ENCODE results near the gene CD160. TPM values are rescaled to one million over a fixed set of nuclear protein-coding genes. Genes with fewer than 3 reads are reported as not detected.
"Not testable (repeated sequence)": the region's sequence is repeated elsewhere in the genome, so short reads cannot be mapped to it uniquely, and the experiment has no call there.

Gene CD160
- total and polyA plus RNA-seq, 3 donors from 2014 or later, result 0.31 to 0.45 TPM; not detected in 1

DNA sequence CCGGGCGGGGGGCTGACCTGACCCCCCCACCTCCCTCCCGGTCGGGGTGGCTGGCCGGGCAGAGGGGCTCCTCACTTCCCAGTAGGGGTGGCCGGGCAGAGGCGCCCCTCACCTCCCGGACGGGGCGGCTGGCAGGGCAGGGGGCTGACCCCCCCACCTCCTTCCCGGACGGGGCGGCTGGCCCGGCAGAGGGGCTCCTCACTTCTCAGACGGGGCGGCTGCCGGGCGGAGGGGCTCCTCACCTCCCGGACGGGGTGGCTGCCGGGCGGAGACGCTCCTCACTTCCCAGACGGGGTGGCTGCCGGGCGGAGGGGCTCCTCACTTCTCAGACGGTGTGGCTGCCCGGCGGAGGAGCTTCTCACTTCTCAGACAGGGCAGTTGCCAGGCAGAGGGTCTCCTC is 47.6 kb downstream of the CD160 start:
- DNase-seq; H3K9me3 ChIP-seq; H3K36me3 ChIP-seq (ENCODE audit: low read depth, missing control alignments); H3K4me1 ChIP-seq; H3K27me3 ChIP-seq; H3K27ac ChIP-seq; intact Hi-C loops (cut with DNase I; ENCODE audit: low total_unique reads): not testable (repeated sequence)
- H3K4me3 ChIP-seq, result peak overlapping the region in 1 of 2 donors; percentile 5
- 65 to 87% methylated on average over 11 to 18 of the region's 29 CpGs for WGBS, 2 donors

DNA sequence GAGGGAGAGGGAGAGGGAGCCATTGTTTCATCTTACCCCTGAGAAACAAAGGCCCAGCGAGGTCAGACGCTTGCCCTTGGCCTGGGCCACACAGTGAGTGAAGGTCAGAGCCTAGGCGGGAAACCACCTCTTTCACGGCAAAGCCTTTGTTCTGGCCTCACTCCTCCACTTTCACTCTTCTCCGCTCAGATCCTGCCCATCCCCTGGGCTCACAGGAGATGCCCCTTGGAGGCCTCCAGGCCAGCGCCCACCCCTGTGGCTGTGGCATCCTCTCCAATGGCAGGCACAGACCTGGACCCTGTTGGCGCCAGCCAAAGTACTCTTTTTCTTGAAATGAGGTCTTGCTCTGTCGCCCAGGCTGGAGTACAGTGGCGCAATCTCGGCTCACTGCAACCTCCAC is 48.7 kb downstream of the CD160 start:
- H3K9me3 ChIP-seq; DNase-seq; H3K4me3 ChIP-seq; H3K4me1 ChIP-seq; H3K27ac ChIP-seq; intact Hi-C loops (cut with DNase I; ENCODE audit: low total_unique reads); H3K36me3 ChIP-seq (ENCODE audit: low read depth, missing control alignments); H3K27me3 ChIP-seq: not testable (repeated sequence)
- WGBS, 2 donors, result 70 to 87% methylated on average over 10 of the region's 10 CpGs

DNA sequence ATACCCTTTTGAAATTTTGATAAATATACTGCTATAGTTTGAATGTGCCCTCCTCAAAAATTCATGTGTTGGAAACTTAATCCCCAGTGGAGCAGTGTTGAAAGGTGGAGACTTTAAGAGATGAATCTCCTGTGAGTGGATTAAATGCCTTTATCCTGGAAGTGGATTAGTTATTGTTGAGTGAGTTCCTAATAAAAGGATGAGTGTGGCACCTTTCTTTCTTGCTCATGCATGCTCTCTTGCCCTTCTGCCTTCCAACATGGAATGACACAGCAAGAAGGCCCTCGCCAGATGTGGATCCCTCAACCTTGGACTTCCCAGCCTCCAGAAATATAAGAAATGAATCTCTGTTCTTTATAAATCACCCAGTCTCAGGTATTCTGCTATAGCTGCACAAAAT is 51.8 kb downstream of the CD160 start:
- 93% methylated on average over 1 of the region's 1 CpG for WGBS, 2 donors
- no peaks in the 10 kb centered on the region for H3K36me3 ChIP-seq (ENCODE audit: low read depth, missing control alignments)
- DNase-seq, result no peak
- H3K27ac ChIP-seq, result no peak overlapping the region
- H3K9me3 ChIP-seq, result no peaks in the 10 kb centered on the region
- H3K4me1 ChIP-seq, result no peaks in the 10 kb centered on the region
- no peak overlapping the region for H3K4me3 ChIP-seq
- intact Hi-C loops (cut with DNase I; ENCODE audit: low total_unique reads), result no loop called here
- H3K27me3 ChIP-seq, result no peaks in the 10 kb centered on the region
- TF ChIP-seq CTCF (IDR thresholded peaks at IDR 0.05) (no peak), POLR2A (IDR thresholded peaks at IDR 0.05) (no peak)

DNA sequence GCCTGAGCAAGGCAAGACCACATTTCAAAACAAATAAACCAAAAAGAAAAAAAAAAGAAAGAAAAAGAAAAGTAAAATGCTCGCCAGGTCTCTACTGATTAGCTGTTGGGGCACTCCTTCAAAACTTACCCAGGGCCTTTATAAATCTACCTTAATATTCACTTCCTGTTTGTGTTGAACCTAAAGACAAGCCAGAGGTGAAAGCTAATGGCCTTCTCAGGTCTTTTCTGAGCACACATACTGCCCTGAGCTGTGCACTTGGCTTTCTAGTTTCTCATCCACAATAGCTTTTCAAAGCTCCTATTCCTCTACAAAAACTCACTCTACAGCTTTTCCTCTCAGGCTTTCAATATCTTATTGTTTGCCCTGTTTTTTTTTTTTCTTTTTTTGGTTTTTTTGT is 54.1 kb downstream of the CD160 start:
- no peaks in the 10 kb centered on the region for H3K36me3 ChIP-seq (ENCODE audit: low read depth, missing control alignments)
- H3K27ac ChIP-seq, result no peak overlapping the region
- no peak overlapping the region for H3K4me3 ChIP-seq
- no peaks in the 10 kb centered on the region for H3K4me1 ChIP-seq
- intact Hi-C loops (cut with DNase I; ENCODE audit: low total_unique reads), result no loop called here
- H3K27me3 ChIP-seq, result no peaks in the 10 kb centered on the region
- TF ChIP-seq POLR2A (IDR thresholded peaks at IDR 0.05) (no peak), CTCF (IDR thresholded peaks at IDR 0.05) (no peak)
- WGBS, 2 donors, result 91 to 94% methylated on average over 1 of the region's 1 CpG
- DNase-seq, result no peak
- no peaks in the 10 kb centered on the region for H3K9me3 ChIP-seq

DNA sequence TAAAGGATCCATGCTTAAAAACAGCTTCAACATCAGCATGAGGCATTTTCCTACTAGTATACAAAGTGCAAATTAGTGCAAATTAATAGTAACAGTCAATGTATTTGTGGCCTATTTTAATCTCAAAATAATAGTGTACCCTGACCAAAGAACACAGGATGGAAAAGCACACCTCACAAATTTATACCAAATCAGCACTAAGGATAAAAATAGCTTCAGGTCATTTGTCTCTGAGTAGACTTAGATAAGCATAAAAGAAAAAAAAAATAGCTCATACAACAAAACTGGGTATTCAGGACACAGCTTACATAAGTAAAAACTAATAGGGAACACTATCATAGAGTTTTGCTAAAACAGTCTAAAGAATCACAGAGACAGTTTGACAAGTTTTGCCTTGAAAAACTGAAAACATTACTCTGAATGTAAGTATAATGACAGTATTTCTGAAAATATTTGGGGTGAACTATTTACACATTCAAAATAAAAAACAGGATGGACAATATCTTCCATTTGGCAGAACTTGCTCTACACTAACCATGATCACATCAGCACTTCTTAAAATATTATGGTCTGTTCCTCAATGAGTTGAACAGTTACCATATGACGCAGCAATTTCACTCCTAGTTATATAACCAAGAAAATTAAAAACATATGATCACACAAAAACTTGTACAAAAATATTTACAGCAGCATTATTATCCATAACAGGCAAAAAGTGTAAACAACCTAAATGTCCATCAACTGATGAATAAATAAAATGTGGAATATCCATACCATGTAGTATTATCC is 58.3 kb downstream of the CD160 start:
- H3K27me3 ChIP-seq, result no peaks in the 10 kb centered on the region
- no peak overlapping the region for H3K4me3 ChIP-seq
- DNase-seq, result no peak
- no peak for TF ChIP-seq POLR2A (IDR thresholded peaks at IDR 0.05)
- no peak for TF ChIP-seq CTCF (IDR thresholded peaks at IDR 0.05)
- no peaks in the 10 kb centered on the region for H3K9me3 ChIP-seq
- WGBS, 2 donors, result 65 to 68% methylated on average over 1 of the region's 1 CpG
- no peaks in the 10 kb centered on the region for H3K36me3 ChIP-seq (ENCODE audit: low read depth, missing control alignments)
- no peaks in the 10 kb centered on the region for H3K4me1 ChIP-seq
- intact Hi-C loops (cut with DNase I; ENCODE audit: low total_unique reads), result no loop called here
- peak overlapping the region in 1 of 2 donors; percentile 57 for H3K27ac ChIP-seq

DNA sequence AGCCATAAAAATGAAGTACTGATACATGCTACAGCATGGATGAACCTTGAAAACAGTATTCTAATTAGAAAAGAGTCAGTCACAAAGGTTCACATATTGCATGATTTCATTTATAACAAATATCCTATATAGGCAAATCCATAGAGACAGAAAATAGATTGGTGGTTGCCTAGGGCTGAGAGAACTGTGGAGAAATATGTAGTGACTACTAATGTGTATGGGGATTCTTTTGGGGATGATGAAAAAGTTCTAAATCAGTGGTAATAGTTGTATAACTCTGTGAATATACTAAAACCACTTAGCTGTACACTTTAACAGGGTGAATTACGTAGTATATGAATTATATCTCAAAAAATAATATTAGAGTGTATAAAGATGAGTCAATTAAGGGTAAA is 58.8 kb downstream of the CD160 start:
- 86 to 100% methylated on average over 1 of the region's 1 CpG for WGBS, 2 donors

More for the DNA sequence above, 58.8 kb downstream of the CD160 start:
- Histone ChIP-seq H3K36me3 (ENCODE audit: low read depth, missing control alignments) (no peaks in the 10 kb centered on the region), H3K27ac (peak overlapping the region in 1 of 2 donors; percentile 57), H3K4me1 (no peaks in the 10 kb centered on the region), H3K27me3 (no peaks in the 10 kb centered on the region), H3K9me3 (no peaks in the 10 kb centered on the region), H3K4me3 (no peak overlapping the region)
- TF ChIP-seq POLR2A (IDR thresholded peaks at IDR 0.05) (no peak), CTCF (IDR thresholded peaks at IDR 0.05) (no peak)
- intact Hi-C loops (cut with DNase I; ENCODE audit: low total_unique reads), result no loop called here
- no peak for DNase-seq

Measured in testis (tissue), 3 donors.